Measurements from ENCODE around the gene FDCSP.
"Not testable (repeated sequence)": the region's sequence is repeated elsewhere in the genome, so short reads cannot be mapped to it uniquely, and the experiment has no call there.

FDCSP gene

GRCh38 chr4:70195425-70195824 lies 30.5 kb upstream of the FDCSP start, which contains the start of gene ODAM:
ODAM (plus strand) TSS chr4:70195725; CDS start chr4:70196544, 819 bp downstream.
- Histone ChIP-seq H3K9me3 (ENCODE audit: insufficient read depth, low read length) (no peaks in the 10 kb centered on the region), H3K4me1 (ENCODE audit: low read length) (no peaks in the 10 kb centered on the region), H3K4me2 (ENCODE audit: low read length) (no peak within 1 kb of the TSS), H2AFZ (ENCODE audit: low read depth, low read length) (no peak within 1 kb of the TSS), H3K27me3 (ENCODE audit: low read depth, low read length) (no peaks in the 10 kb centered on the region), H3K27ac (ENCODE audit: low read length) (no peak within 1 kb of the TSS), H3K79me2 (ENCODE audit: low read length) (no peaks in the 10 kb centered on the region), H3K9ac (ENCODE audit: low read length) (no peak within 1 kb of the TSS), H3K4me3 (ENCODE audit: low read length) (no peak within 1 kb of the TSS), H4K20me1 (ENCODE audit: insufficient read depth, low read length) (no peaks in the 10 kb centered on the region), H3K36me3 (replicated peaks; ENCODE audit: low read depth, low read length) (no peaks in the 10 kb centered on the region)
- TF ChIP-seq EZH2phosphoT487 (IDR thresholded peaks at IDR 0.05; ENCODE audit: low read depth): no peak
- TF ChIP-seq, protein P1, sequence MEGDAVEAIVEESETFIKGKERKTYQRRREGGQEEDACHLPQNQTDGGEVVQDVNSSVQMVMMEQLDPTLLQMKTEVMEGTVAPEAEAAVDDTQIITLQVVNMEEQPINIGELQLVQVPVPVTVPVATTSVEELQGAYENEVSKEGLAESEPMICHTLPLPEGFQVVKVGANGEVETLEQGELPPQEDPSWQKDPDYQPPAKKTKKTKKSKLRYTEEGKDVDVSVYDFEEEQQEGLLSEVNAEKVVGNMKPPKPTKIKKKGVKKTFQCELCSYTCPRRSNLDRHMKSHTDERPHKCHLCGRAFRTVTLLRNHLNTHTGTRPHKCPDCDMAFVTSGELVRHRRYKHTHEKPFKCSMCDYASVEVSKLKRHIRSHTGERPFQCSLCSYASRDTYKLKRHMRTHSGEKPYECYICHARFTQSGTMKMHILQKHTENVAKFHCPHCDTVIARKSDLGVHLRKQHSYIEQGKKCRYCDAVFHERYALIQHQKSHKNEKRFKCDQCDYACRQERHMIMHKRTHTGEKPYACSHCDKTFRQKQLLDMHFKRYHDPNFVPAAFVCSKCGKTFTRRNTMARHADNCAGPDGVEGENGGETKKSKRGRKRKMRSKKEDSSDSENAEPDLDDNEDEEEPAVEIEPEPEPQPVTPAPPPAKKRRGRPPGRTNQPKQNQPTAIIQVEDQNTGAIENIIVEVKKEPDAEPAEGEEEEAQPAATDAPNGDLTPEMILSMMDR (IDR thresholded peaks at IDR 0.05; ENCODE audit: low read depth, low read length): no peak

DNA sequence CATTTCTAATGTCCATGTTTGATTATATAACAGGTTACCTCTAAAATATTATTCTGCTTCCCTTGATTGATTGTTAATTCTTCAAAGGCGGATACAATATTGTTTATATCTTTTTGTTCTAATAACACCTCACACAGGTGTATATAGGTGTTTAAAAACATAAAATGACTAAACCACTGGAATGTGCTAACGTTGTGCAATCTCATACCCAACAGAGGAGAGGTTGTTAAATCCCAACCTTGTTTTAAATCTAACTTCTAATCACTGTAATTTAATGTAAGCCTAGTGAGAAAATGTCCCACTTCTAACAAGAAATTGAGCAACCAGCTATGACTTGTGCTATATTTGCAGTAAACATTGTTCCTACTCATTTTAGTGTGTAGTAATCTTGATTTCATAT lies 29.1 kb upstream of the FDCSP start:
- Histone ChIP-seq H3K36me3 (replicated peaks; ENCODE audit: low read depth, low read length) (no peaks in the 10 kb centered on the region), H2AFZ (ENCODE audit: low read depth, low read length) (no peak overlapping the region), H3K79me2 (ENCODE audit: low read length) (no peaks in the 10 kb centered on the region), H4K20me1 (ENCODE audit: insufficient read depth, low read length) (no peaks in the 10 kb centered on the region), H3K9me3 (ENCODE audit: insufficient read depth, low read length) (no peaks in the 10 kb centered on the region), H3K4me1 (ENCODE audit: low read length) (no peaks in the 10 kb centered on the region), H3K27me3 (ENCODE audit: low read depth, low read length) (no peaks in the 10 kb centered on the region), H3K27ac (ENCODE audit: low read length) (no peak overlapping the region), H3K9ac (ENCODE audit: low read length) (no peak overlapping the region), H3K4me3 (ENCODE audit: low read length) (no peak overlapping the region), H3K4me2 (ENCODE audit: low read length) (no peak overlapping the region)
- TF ChIP-seq EZH2phosphoT487 (IDR thresholded peaks at IDR 0.05; ENCODE audit: low read depth): no peak
- TF ChIP-seq, protein P1 (IDR thresholded peaks at IDR 0.05; ENCODE audit: low read depth, low read length): no peak

GRCh38 chr4:70197842-70198241 lies 28.1 kb upstream of the FDCSP start:
- Histone ChIP-seq H3K4me3 (ENCODE audit: low read length) (no peak overlapping the region), H2AFZ (ENCODE audit: low read depth, low read length) (no peak overlapping the region)

GRCh38 chr4:70203601-70204000 lies 22.3 kb upstream of the FDCSP start:
- TF ChIP-seq, protein P1 (IDR thresholded peaks at IDR 0.05; ENCODE audit: low read depth, low read length): no peak
- TF ChIP-seq EZH2phosphoT487 (IDR thresholded peaks at IDR 0.05; ENCODE audit: low read depth): no peak

More at GRCh38 chr4:70197842-70198241, 28.1 kb upstream of the FDCSP start:
- H3K9ac ChIP-seq (ENCODE audit: low read length): no peak overlapping the region
- no peak for TF ChIP-seq EZH2phosphoT487 (IDR thresholded peaks at IDR 0.05; ENCODE audit: low read depth)
- TF ChIP-seq, protein P1 (IDR thresholded peaks at IDR 0.05; ENCODE audit: low read depth, low read length): no peak
- no peaks in the 10 kb centered on the region for H3K79me2 ChIP-seq (ENCODE audit: low read length)
- no peak overlapping the region for H3K27ac ChIP-seq (ENCODE audit: low read length)
- H3K4me1 ChIP-seq (ENCODE audit: low read length): no peaks in the 10 kb centered on the region
- H3K9me3 ChIP-seq (ENCODE audit: insufficient read depth, low read length): no peaks in the 10 kb centered on the region
- H3K27me3 ChIP-seq (ENCODE audit: low read depth, low read length): no peaks in the 10 kb centered on the region
- H4K20me1 ChIP-seq (ENCODE audit: insufficient read depth, low read length): no peaks in the 10 kb centered on the region
- H3K4me2 ChIP-seq (ENCODE audit: low read length): no peak overlapping the region
- H3K36me3 ChIP-seq (replicated peaks; ENCODE audit: low read depth, low read length): no peaks in the 10 kb centered on the region

GRCh38 chr4:70212752-70213151 lies 13.2 kb upstream of the FDCSP start:
- not testable (repeated sequence) for H3K9me3 ChIP-seq (ENCODE audit: insufficient read depth, low read length); H3K4me3 ChIP-seq (ENCODE audit: low read length); H4K20me1 ChIP-seq (ENCODE audit: insufficient read depth, low read length); H3K4me1 ChIP-seq (ENCODE audit: low read length); H3K27me3 ChIP-seq (ENCODE audit: low read depth, low read length); H3K36me3 ChIP-seq (replicated peaks; ENCODE audit: low read depth, low read length); H3K27ac ChIP-seq (ENCODE audit: low read length); H3K79me2 ChIP-seq (ENCODE audit: low read length); H2AFZ ChIP-seq (ENCODE audit: low read depth, low read length); H3K9ac ChIP-seq (ENCODE audit: low read length); H3K4me2 ChIP-seq (ENCODE audit: low read length)

More at GRCh38 chr4:70203601-70204000, 22.3 kb upstream of the FDCSP start:
- Histone ChIP-seq H3K36me3 (replicated peaks; ENCODE audit: low read depth, low read length) (no peaks in the 10 kb centered on the region), H3K79me2 (ENCODE audit: low read length) (no peaks in the 10 kb centered on the region), H3K27me3 (ENCODE audit: low read depth, low read length) (no peaks in the 10 kb centered on the region), H3K9ac (ENCODE audit: low read length) (no peak overlapping the region), H3K9me3 (ENCODE audit: insufficient read depth, low read length) (no peaks in the 10 kb centered on the region), H3K4me3 (ENCODE audit: low read length) (no peak overlapping the region), H4K20me1 (ENCODE audit: insufficient read depth, low read length) (no peaks in the 10 kb centered on the region), H3K27ac (ENCODE audit: low read length) (no peak overlapping the region), H3K4me2 (ENCODE audit: low read length) (no peak overlapping the region), H2AFZ (ENCODE audit: low read depth, low read length) (no peak overlapping the region), H3K4me1 (ENCODE audit: low read length) (no peaks in the 10 kb centered on the region)

- not testable (repeated sequence) for H3K27me3 ChIP-seq (ENCODE audit: low read depth, low read length); H3K9ac ChIP-seq (ENCODE audit: low read length); H2AFZ ChIP-seq (ENCODE audit: low read depth, low read length); H3K79me2 ChIP-seq (ENCODE audit: low read length); H3K4me3 ChIP-seq (ENCODE audit: low read length); H3K27ac ChIP-seq (ENCODE audit: low read length); H3K4me2 ChIP-seq (ENCODE audit: low read length); H3K4me1 ChIP-seq (ENCODE audit: low read length); H4K20me1 ChIP-seq (ENCODE audit: insufficient read depth, low read length); H3K36me3 ChIP-seq (replicated peaks; ENCODE audit: low read depth, low read length); H3K9me3 ChIP-seq (ENCODE audit: insufficient read depth, low read length)
These were observed 9.8 kb upstream of the FDCSP start for GRCh38 chr4:70216109-70216508.

Measured in OCI-LY3 (cell line).